ENCODE measurements around the gene CHADL.

DNA sequence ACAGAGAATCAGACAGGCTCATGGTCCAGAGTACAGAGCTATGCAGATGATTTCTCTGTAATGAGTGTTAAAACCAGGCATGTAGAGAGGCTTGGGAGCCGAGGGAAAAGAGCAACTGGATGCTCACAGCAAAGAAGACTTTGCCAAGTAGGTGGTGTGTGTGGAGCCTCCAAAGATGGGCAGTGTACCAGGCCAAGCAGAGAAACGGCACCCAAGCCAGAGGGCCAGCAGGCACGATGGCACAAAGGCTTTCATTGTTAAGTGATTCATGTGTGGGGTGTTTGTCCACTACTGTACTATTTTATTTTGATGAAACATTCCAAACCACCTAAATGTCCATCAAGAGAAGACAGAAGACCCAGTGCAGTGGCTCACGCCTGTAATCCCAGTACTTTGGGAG, 34.1 kb upstream of the CHADL start:
- TF ChIP-seq, protein P1, sequence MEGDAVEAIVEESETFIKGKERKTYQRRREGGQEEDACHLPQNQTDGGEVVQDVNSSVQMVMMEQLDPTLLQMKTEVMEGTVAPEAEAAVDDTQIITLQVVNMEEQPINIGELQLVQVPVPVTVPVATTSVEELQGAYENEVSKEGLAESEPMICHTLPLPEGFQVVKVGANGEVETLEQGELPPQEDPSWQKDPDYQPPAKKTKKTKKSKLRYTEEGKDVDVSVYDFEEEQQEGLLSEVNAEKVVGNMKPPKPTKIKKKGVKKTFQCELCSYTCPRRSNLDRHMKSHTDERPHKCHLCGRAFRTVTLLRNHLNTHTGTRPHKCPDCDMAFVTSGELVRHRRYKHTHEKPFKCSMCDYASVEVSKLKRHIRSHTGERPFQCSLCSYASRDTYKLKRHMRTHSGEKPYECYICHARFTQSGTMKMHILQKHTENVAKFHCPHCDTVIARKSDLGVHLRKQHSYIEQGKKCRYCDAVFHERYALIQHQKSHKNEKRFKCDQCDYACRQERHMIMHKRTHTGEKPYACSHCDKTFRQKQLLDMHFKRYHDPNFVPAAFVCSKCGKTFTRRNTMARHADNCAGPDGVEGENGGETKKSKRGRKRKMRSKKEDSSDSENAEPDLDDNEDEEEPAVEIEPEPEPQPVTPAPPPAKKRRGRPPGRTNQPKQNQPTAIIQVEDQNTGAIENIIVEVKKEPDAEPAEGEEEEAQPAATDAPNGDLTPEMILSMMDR (conservative IDR thresholded peaks at IDR 0.05), result no peak
- TF ChIP-seq EZH2 (IDR thresholded peaks at IDR 0.05; ENCODE audit: low read depth), result no peak

All from PC-9 (cell line).